Esophagus muscularis mucosa (tissue), 4 donors: ENCODE results near the gene GALK2. TPM values are rescaled to one million over a fixed set of nuclear protein-coding genes. Genes with fewer than 3 reads are reported as not detected.

ENCODE experiments used
- DNase-seq: peaks from one replicate; pipeline ENCODE4 v3.0.0-alpha.2; 2017; ENCODE audit errors: extremely low spot score
- H3K27ac ChIP-seq, 4 donors: fragments of 200-600 bp; sonication (generic); replicated peaks in 1 of 4; 1 replicate in 3 of 4; 2 replicates in 1 of 4; pipeline ENCODE4 v1.5.1; 2016 to 2019; ENCODE audit warnings: mild to moderate bottlenecking in 1 of 4
- H3K27me3 ChIP-seq, 4 donors: fragments of 200-600 bp; sonication (generic); one replicate each; pipeline versions ENCODE4 v1.5.1 to v1.6.0; 2016 to 2019
- H3K36me3 ChIP-seq, 4 donors: fragments of 200-600 bp; sonication (generic); one replicate each; pipeline ENCODE4 v1.5.1; 2016 to 2019
- H3K4me1 ChIP-seq, 4 donors: fragments of 200-600 bp; sonication (generic); one replicate each; pipeline ENCODE4 v1.5.1; 2016 to 2019
- H3K4me3 ChIP-seq, 4 donors: fragments of 200-600 bp; sonication (generic); 1 replicate in 2 of 4; 2 replicates in 2 of 4; pipeline ENCODE4 v1.5.1; 2016 to 2019; ENCODE audit warnings: mild to moderate bottlenecking in 4 of 4, moderate library complexity in 1 of 4
- H3K9me3 ChIP-seq, 4 donors: fragments of 200-600 bp; sonication (generic); 1 replicate in 3 of 4; 2 replicates in 1 of 4; pipeline ENCODE4 v1.5.1; 2016 to 2019
- EP300 ChIP-seq: sonication (generic); formaldehyde crosslinking; IDR thresholded peaks from one replicate; pipeline ENCODE4 v1.6.1; 2017; ENCODE audit warnings: antibody characterized with exemption
- POLR2A ChIP-seq: fragments of 450-650 bp; IDR thresholded peaks from one replicate; pipeline ENCODE4 v1.6.1; 2017; ENCODE audit warnings: antibody characterized with exemption, moderate library complexity, mild to moderate bottlenecking, low read depth
- POLR2AphosphoS5 ChIP-seq, 2 donors: sonication (generic); formaldehyde crosslinking; IDR thresholded peaks; one replicate each; pipeline ENCODE4 v1.6.1; 2017; ENCODE audit warnings: antibody characterized with exemption in 2 of 2
- WGBS: methylation state at CpG from one replicate; pipeline ENCODE4 v1.1.5; 2018; 5-methylcytosine and 5-hydroxymethylcytosine counted together
- intact Hi-C: fragments of 100-400 bp; cut with DNase I; formaldehyde crosslinking; loops from one replicate; pipeline ENCODE4 v1.15.1; 2023
- total RNA-seq, 4 donors: library from RNA; depleted of rRNA; stranded (reverse); fragments of >200 nt; gene quantifications; one replicate each; pipeline versions ENCODE4 v1.1.0 to v1.2.1, GENCODE V29; 2016
- TF ChIP-seq, protein P1 (sequence below), 3 experiments: fragments of 200-600 bp in 2 of 3; fragments of 450-650 bp in 1 of 3; sonication (generic) in 2 of 3; IDR thresholded peaks; one replicate each; pipeline ENCODE4 v1.5.1; 2017 to 2019; ENCODE audit warnings: antibody characterized with exemption in 3 of 3, mild to moderate bottlenecking in 2 of 3, moderate library complexity in 1 of 3

Gene GALK2
- total RNA-seq, 4 donors from 2014 or later, result 34.5 to 50.3 (median 41.5) TPM

DNA sequence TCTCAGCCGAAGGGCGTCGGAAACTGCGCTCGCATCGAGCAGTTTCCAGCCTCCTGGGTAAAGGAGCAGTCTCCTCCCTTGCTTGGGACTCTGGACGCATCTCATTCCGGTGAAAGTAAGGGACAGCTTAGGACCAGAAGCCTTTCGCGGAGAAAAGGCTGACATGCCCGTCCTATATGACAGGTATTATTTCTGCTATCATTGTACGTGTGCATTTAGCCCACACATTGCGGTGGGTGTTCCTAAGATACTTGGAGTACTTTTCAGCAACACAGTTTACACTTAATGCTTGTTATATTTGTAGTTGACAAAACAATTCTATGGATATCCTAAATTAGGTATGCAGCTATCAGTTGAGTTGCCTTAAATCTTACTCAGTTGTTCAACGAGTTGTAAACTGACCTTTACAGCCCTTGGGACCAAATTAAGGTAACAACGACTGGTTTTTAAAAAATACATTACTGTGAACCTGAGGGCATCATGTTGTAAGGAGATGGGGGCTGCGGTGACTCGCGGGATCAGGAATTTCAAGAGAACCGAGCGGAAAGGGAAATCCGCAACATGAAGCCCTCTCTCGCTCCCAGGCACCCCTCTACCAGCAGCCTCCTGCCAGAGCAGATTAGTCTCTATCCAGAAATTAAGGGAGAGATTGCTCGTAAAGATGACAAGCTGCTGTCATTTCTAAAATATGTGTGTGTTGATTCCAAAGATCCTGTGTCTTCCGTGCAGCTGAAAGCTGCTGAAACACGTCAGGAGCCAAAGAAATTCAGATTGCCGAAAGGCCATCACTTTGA, 14.0 kb upstream of the GALK2 start:
- intact Hi-C loops, result loop anchor here (5.0 kb wide), 1 partner anchor 109 kb away; the partner anchor contains the start of gene SECISBP2L
- peak overlapping the region; percentile 74 to 93 (median 90) for H3K27ac ChIP-seq
- TF ChIP-seq, protein P1, sequence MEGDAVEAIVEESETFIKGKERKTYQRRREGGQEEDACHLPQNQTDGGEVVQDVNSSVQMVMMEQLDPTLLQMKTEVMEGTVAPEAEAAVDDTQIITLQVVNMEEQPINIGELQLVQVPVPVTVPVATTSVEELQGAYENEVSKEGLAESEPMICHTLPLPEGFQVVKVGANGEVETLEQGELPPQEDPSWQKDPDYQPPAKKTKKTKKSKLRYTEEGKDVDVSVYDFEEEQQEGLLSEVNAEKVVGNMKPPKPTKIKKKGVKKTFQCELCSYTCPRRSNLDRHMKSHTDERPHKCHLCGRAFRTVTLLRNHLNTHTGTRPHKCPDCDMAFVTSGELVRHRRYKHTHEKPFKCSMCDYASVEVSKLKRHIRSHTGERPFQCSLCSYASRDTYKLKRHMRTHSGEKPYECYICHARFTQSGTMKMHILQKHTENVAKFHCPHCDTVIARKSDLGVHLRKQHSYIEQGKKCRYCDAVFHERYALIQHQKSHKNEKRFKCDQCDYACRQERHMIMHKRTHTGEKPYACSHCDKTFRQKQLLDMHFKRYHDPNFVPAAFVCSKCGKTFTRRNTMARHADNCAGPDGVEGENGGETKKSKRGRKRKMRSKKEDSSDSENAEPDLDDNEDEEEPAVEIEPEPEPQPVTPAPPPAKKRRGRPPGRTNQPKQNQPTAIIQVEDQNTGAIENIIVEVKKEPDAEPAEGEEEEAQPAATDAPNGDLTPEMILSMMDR (IDR thresholded peaks at IDR 0.05), result no peak
- TF ChIP-seq POLR2A (no peak), EP300 (no peak), POLR2AphosphoS5 (IDR thresholded peaks at IDR 0.05) (no peak)

DNA sequence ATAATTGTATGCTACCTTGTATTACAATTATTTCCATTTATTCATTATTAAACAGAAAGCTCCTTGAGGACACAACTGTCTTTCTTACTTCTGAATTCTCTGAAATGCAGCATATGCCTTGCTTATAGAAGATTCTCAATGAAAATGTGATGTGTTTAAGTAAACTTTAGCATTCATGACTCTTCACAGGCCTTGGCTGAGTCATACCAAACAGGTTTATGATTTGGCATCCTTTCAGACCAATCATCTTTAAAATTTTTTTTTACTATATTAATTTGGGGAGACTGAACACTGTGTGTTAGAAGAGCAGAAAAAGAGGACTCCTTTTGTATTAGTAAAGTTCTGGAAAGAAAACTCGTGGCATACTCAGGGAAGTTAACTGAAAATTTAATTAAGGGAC, 6.4 kb upstream of the GALK2 start:
- intact Hi-C loops, result no loop called here
- no peaks in the 10 kb centered on the region for H3K9me3 ChIP-seq
- no peaks in the 10 kb centered on the region for H3K27me3 ChIP-seq
- 82% methylated on average over 1 of the region's 1 CpG for WGBS
- DNase-seq, result no peak
- no peak overlapping the region for H3K4me3 ChIP-seq
- no peaks in the 10 kb centered on the region for H3K4me1 ChIP-seq
- no peak overlapping the region for H3K27ac ChIP-seq
- H3K36me3 ChIP-seq, result peaks cover 0 to 16% (median 6%) of the 10 kb centered on the region in 4 donors
- TF ChIP-seq POLR2A (no peak), POLR2AphosphoS5 (IDR thresholded peaks at IDR 0.05) (no peak)
- TF ChIP-seq, protein P1 (IDR thresholded peaks at IDR 0.05), result no peak

More for the DNA sequence above, 14.0 kb upstream of the GALK2 start:
- Histone ChIP-seq H3K27me3 (no peaks in the 10 kb centered on the region), H3K4me3 (peak overlapping the region; percentile 84 to 92 (median 87)), H3K4me1 (peaks cover 21 to 49% (median 42%) of the 10 kb centered on the region in 4 donors), H3K36me3 (no peaks in the 10 kb centered on the region), H3K9me3 (no peaks in the 10 kb centered on the region)
- no peak for DNase-seq
- under 1% methylated on average over 26 of the region's 26 CpGs for WGBS

DNA sequence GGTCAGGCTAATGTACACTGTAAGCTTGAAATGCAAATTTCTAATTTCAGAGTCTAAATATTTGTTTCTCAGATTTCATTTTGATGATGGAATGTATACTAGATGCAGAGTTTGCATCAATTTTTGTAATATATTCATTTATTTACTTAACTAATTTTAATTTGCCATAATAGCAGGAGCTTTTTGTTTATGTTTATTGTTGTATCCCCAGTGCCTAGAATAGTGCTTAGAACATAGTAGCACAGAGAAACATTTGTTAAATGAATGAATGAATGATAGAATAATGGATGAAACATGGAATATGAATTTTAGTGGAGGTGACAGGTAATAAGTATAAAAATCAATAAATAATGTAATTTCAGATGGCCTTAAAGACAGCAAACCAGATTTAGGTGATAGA, 5.2 kb upstream of the GALK2 start:
- intact Hi-C loops, result no loop called here
- no peak for TF ChIP-seq EP300
- no peak for TF ChIP-seq POLR2AphosphoS5 (IDR thresholded peaks at IDR 0.05)
- TF ChIP-seq, protein P1 (IDR thresholded peaks at IDR 0.05), result no peak
- TF ChIP-seq POLR2A, result no peak

DNA sequence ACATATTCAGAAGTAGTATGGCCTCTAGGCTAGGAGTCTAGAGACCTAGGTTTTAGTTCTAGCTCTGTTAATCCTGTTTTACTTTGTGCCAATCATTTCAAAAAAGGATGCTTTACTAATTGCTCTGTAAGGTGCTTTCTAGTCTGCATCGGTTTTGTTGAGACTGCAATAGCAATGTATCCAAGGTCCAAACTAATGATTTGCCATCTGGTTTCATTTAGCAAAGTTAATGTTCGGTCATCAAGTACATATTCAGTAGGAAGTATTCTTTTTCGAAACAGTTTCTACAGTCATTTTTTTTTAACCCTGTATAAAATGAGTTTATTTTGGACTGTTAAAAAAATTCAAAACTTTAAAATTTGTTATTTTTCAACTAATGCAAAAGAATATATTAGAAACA, 2.0 kb upstream of the GALK2 start:
- Histone ChIP-seq H3K36me3 (peaks cover 0 to under 1% (median 0%) of the 10 kb centered on the region in 4 donors), H3K27me3 (no peaks in the 10 kb centered on the region), H3K27ac (no peak overlapping the region), H3K4me3 (no peak overlapping the region), H3K9me3 (no peaks in the 10 kb centered on the region), H3K4me1 (peaks cover 8 to 20% (median 18%) of the 10 kb centered on the region in 4 donors)
- 81% methylated on average over 3 of the region's 3 CpGs for WGBS
- DNase-seq, result no peak
- TF ChIP-seq POLR2AphosphoS5 (IDR thresholded peaks at IDR 0.05) (no peak), EP300 (no peak), POLR2A (no peak)
- TF ChIP-seq, protein P1 (IDR thresholded peaks at IDR 0.05), result no peak
- intact Hi-C loops, result no loop called here

More for the DNA sequence above, 5.2 kb upstream of the GALK2 start:
- Histone ChIP-seq H3K4me1 (peaks cover 0 to 6% (median 5%) of the 10 kb centered on the region in 4 donors), H3K27ac (no peak overlapping the region), H3K27me3 (no peaks in the 10 kb centered on the region), H3K9me3 (no peaks in the 10 kb centered on the region), H3K36me3 (peaks cover 0 to 16% (median 6%) of the 10 kb centered on the region in 4 donors), H3K4me3 (no peak overlapping the region)
- DNase-seq, result no peak
